Thoracic aorta (tissue), 2 donors: ENCODE results near the gene MTMR3. TPM values are rescaled to one million over a fixed set of nuclear protein-coding genes. Genes with fewer than 3 reads are reported as not detected.

Experiments
- ATAC-seq: fragments of 150-250 bp; one replicate; pipeline ENCODE4 v1.8.0; 2017; ENCODE audit warnings: low read depth; ENCODE audit not compliant: insufficient number of reproducible peaks, low FRiP score
- DNase-seq: peaks from one replicate; pipeline ENCODE4 v3.0.0-alpha.2; 2020; ENCODE audit warnings: low spot score
- H3K27ac ChIP-seq, 2 donors: fragments of 200-600 bp; sonication (generic); 1 replicate in 1 of 2; 2 replicates in 1 of 2; pipeline ENCODE4 v1.5.1; 2016; ENCODE audit warnings: mild to moderate bottlenecking in 2 of 2, moderate library complexity in 2 of 2
- H3K27me3 ChIP-seq: fragments of 200-600 bp; sonication (generic); replicated peaks from 2 replicates; pipeline ENCODE4 v1.6.0; 2016; ENCODE audit warnings: mild to moderate bottlenecking; ENCODE audit not compliant: insufficient read depth
- H3K36me3 ChIP-seq: fragments of 200-600 bp; sonication (generic); one replicate; pipeline ENCODE4 v1.5.1; 2016
- H3K4me1 ChIP-seq, 2 donors: fragments of 200-600 bp; sonication (generic); 1 replicate in 1 of 2; 2 replicates in 1 of 2; pipeline versions ENCODE4 v1.5.1 to v1.6.0; 2016; ENCODE audit warnings: low read depth in 2 of 2, mild to moderate bottlenecking in 1 of 2; ENCODE audit not compliant: control insufficient read depth in 1 of 2
- H3K4me3 ChIP-seq: fragments of 200-600 bp; sonication (generic); 2 replicates; pipeline ENCODE4 v1.5.1; 2016; ENCODE audit warnings: mild to moderate bottlenecking
- H3K9me3 ChIP-seq: fragments of 200-600 bp; sonication (generic); 2 replicates; pipeline ENCODE4 v1.5.1; 2016
- CTCF ChIP-seq: fragments of 200-600 bp; sonication (generic); IDR thresholded peaks from one replicate; pipeline ENCODE4 v1.5.1; 2019; ENCODE audit warnings: antibody characterized with exemption
- total RNA-seq, 2 donors: library from RNA; depleted of rRNA; stranded (reverse); fragments of >200 nt; gene quantifications; one replicate each; pipeline versions ENCODE4 v1.1.0 to v1.2.3, GENCODE V29; 2016

The MTMR3 gene
- total RNA-seq, 2 donors from 2014 or later = 33.3 to 61.9 TPM

GRCh38 chr22:29870574-29870973 lies 12.4 kb upstream of the MTMR3 start:
- no peak overlapping the region for H3K27ac ChIP-seq

GRCh38 chr22:29871684-29872083 lies 11.3 kb upstream of the MTMR3 start:
- Histone ChIP-seq H3K36me3 (no peaks in the 10 kb centered on the region), H3K27me3 (no peaks in the 10 kb centered on the region), H3K9me3 (no peaks in the 10 kb centered on the region), H3K4me1 (no peaks in the 10 kb centered on the region), H3K27ac (no peak overlapping the region), H3K4me3 (no peak overlapping the region)
- DNase-seq = no peak
- no peak for ATAC-seq
- TF ChIP-seq CTCF = no peak

More at GRCh38 chr22:29870574-29870973, 12.4 kb upstream of the MTMR3 start:
- no peaks in the 10 kb centered on the region for H3K9me3 ChIP-seq
- ATAC-seq (no peak), DNase-seq (no peak)
- TF ChIP-seq CTCF = no peak
- no peaks in the 10 kb centered on the region for H3K27me3 ChIP-seq
- H3K4me3 ChIP-seq = no peak overlapping the region
- H3K36me3 ChIP-seq = no peaks in the 10 kb centered on the region
- no peaks in the 10 kb centered on the region for H3K4me1 ChIP-seq

GRCh38 chr22:29872144-29872893 lies 10.7 kb upstream of the MTMR3 start:
- Histone ChIP-seq H3K4me1 (no peaks in the 10 kb centered on the region), H3K27ac (no peak overlapping the region), H3K36me3 (no peaks in the 10 kb centered on the region), H3K9me3 (no peaks in the 10 kb centered on the region), H3K4me3 (no peak overlapping the region), H3K27me3 (no peaks in the 10 kb centered on the region)
- no peak for ATAC-seq
- DNase-seq = no peak
- TF ChIP-seq CTCF = no peak

- no peak for TF ChIP-seq CTCF
- no peak for DNase-seq
Observed at GRCh38 chr22:29872989-29873388, 10.0 kb upstream of the MTMR3 start.

GRCh38 chr22:29873943-29874342 lies 9.0 kb upstream of the MTMR3 start:
- Histone ChIP-seq H3K27me3 (no peaks in the 10 kb centered on the region), H3K36me3 (no peaks in the 10 kb centered on the region), H3K27ac (no peak overlapping the region), H3K9me3 (no peaks in the 10 kb centered on the region), H3K4me1 (no peaks in the 10 kb centered on the region), H3K4me3 (no peak overlapping the region)
- no peak for ATAC-seq
- no peak for DNase-seq
- no peak for TF ChIP-seq CTCF

More at GRCh38 chr22:29872989-29873388, 10.0 kb upstream of the MTMR3 start:
- no peaks in the 10 kb centered on the region for H3K4me1 ChIP-seq
- H3K27me3 ChIP-seq = no peaks in the 10 kb centered on the region
- H3K9me3 ChIP-seq = no peaks in the 10 kb centered on the region
- no peaks in the 10 kb centered on the region for H3K36me3 ChIP-seq
- H3K4me3 ChIP-seq = no peak overlapping the region
- no peak for ATAC-seq
- H3K27ac ChIP-seq = no peak overlapping the region
